Transverse colon (tissue), 4 donors: ENCODE data around the gene B3GNT8.

Source experiments
- CTCF ChIP-seq, 5 experiments: fragments of 200-600 bp in 3 of 5; fragments of 450-650 bp in 2 of 5; sonication (generic) in 3 of 5; IDR thresholded peaks; 1 replicate in 2 of 5; 2 replicates in 3 of 5; pipeline ENCODE4 v1.5.1; 2016 to 2017; ENCODE audit warnings: antibody characterized with exemption in 5 of 5, inconsistent platforms in 3 of 5, mild to moderate bottlenecking in 2 of 5, moderate library complexity in 1 of 5
- EP300 ChIP-seq: sonication (generic); formaldehyde crosslinking; IDR thresholded peaks from one replicate; pipeline ENCODE4 v1.6.1; 2017; ENCODE audit warnings: antibody characterized with exemption, low read depth
- POLR2A ChIP-seq: fragments of 450-650 bp; IDR thresholded peaks from one replicate; pipeline ENCODE4 v1.6.1; 2016; ENCODE audit warnings: antibody characterized with exemption, mild to moderate bottlenecking, moderate library complexity
- POLR2AphosphoS5 ChIP-seq, 3 donors: sonication (generic); formaldehyde crosslinking; IDR thresholded peaks; one replicate each; pipeline ENCODE4 v1.6.1; 2016; ENCODE audit warnings: antibody characterized with exemption in 3 of 3

DNA sequence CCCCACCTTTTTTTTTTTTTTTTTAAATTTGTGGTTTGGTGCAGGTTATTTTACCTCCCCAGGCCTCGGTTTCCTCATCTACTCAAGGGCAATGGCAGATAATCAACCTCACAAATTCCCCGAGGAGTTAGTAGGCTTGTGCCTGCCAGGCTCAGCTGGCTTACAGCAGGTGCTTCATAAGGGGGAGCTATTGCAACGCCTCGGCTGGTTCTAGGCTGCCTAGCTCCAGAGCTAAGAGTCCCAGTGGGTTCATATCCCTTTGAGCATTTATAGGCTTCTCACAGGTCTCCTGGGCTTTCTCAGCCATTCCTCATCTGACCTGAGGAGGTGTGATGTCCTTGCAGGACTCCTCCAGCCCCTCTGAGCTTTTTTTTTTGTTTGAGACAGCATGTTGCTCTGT, 18.9 kb downstream of the B3GNT8 start:
- no peak for TF ChIP-seq CTCF (IDR thresholded peaks at IDR 0.05)
- TF ChIP-seq POLR2AphosphoS5 (IDR thresholded peaks at IDR 0.05), result no peak
- TF ChIP-seq EP300, result no peak
- no peak for TF ChIP-seq POLR2A
